Measurements from ENCODE around the gene NFATC2.

NFATC2 gene

DNA sequence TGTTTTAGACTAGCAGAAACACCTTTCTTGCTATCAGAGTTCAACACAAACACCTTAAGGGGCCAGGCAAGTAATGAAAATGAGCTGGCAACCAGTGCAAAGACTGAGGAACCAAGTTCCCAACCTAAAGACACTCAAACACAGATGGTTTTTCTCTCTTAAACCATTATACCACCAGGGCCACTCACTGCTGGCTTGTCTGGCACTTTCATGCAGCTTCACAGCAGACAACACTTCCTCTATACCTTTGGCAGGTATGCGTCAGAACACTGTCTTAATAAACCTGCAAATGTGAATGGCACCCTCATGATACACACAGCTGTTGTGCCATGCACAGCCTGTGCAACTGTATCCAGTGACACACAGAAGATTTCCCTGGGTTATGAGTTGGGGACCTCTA lies 41.6 kb downstream of the NFATC2 start:
- in situ Hi-C loops (cut with MboI; ENCODE audit: low sequenced_read_pairs, unreplicated experiment): no loop called here
- TF ChIP-seq, protein P1, sequence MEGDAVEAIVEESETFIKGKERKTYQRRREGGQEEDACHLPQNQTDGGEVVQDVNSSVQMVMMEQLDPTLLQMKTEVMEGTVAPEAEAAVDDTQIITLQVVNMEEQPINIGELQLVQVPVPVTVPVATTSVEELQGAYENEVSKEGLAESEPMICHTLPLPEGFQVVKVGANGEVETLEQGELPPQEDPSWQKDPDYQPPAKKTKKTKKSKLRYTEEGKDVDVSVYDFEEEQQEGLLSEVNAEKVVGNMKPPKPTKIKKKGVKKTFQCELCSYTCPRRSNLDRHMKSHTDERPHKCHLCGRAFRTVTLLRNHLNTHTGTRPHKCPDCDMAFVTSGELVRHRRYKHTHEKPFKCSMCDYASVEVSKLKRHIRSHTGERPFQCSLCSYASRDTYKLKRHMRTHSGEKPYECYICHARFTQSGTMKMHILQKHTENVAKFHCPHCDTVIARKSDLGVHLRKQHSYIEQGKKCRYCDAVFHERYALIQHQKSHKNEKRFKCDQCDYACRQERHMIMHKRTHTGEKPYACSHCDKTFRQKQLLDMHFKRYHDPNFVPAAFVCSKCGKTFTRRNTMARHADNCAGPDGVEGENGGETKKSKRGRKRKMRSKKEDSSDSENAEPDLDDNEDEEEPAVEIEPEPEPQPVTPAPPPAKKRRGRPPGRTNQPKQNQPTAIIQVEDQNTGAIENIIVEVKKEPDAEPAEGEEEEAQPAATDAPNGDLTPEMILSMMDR (IDR thresholded peaks at IDR 0.05; ENCODE audit: borderline replicate concordance, control extremely low read depth, extremely low read depth, insufficient read depth, missing control alignments): no peak

DNA sequence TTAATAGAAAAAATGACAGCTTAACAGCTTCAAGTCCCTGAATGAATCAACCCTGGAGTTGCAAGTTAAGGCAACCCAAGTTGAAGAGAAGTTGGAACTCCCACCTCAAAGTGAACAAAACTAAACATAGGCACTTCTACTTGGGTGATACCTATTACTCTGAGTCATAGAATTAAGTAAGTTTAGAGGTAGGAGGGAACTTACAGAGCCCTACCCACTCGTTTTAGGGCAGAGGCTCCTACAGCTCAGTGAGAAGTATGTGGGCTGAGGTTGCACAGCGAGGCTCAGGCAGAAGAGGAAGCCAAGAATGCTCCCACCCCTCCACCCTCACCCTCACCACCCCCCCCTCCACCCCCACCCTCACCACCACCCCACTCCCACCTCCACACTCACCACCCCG lies 42.2 kb downstream of the NFATC2 start:
- TF ChIP-seq, protein P1 (IDR thresholded peaks at IDR 0.05; ENCODE audit: borderline replicate concordance, control extremely low read depth, extremely low read depth, insufficient read depth, missing control alignments): no peak
- DNase-seq (ENCODE audit: low spot score): peak; percentile 87
- in situ Hi-C loops (cut with MboI; ENCODE audit: low sequenced_read_pairs, unreplicated experiment): no loop called here

More for the DNA sequence above, 41.6 kb downstream of the NFATC2 start:
- DNase-seq (ENCODE audit: low spot score): peak; percentile 41

DNA sequence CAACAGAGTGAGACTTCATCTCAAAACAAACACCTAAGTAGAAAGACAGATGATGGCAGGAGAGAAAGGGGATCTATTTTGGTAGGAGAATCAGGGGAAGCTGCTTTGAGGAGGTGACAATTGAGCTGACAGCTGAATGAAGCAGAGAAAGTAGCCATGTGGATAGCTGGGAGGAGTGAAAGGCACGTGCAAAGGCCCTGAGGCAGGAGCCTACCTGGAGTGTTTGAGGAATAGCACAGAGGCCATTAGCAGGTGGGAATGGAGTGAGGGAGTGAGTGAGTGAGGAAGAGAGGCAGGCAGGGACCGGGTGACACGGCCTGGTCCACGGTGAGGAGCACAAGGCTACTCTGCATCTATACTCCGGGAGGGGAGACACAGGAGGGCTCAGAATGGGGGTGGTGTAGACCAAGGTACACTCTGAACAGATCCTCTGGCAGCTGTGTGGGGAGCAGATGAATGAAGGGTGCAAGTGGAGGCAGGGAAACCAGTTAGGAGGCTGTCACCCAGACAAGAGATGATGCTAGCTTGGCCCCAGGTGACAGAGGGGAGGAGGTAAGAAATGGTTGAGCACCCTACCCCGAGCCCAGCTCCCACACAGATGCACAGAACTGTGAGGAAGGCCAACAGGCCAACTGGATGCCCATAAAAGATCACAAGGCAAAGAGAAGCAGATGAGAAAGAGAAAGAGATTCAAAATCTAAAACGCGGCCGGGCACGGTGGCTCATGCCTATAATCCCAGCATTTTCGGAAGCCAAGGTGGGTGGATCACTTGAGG lies 43.6 kb downstream of the NFATC2 start:
- DNase-seq (ENCODE audit: low spot score): no peak
- TF ChIP-seq, protein P1 (IDR thresholded peaks at IDR 0.05; ENCODE audit: borderline replicate concordance, control extremely low read depth, extremely low read depth, insufficient read depth, missing control alignments): no peak
- in situ Hi-C loops (cut with MboI; ENCODE audit: low sequenced_read_pairs, unreplicated experiment): no loop called here

DNA sequence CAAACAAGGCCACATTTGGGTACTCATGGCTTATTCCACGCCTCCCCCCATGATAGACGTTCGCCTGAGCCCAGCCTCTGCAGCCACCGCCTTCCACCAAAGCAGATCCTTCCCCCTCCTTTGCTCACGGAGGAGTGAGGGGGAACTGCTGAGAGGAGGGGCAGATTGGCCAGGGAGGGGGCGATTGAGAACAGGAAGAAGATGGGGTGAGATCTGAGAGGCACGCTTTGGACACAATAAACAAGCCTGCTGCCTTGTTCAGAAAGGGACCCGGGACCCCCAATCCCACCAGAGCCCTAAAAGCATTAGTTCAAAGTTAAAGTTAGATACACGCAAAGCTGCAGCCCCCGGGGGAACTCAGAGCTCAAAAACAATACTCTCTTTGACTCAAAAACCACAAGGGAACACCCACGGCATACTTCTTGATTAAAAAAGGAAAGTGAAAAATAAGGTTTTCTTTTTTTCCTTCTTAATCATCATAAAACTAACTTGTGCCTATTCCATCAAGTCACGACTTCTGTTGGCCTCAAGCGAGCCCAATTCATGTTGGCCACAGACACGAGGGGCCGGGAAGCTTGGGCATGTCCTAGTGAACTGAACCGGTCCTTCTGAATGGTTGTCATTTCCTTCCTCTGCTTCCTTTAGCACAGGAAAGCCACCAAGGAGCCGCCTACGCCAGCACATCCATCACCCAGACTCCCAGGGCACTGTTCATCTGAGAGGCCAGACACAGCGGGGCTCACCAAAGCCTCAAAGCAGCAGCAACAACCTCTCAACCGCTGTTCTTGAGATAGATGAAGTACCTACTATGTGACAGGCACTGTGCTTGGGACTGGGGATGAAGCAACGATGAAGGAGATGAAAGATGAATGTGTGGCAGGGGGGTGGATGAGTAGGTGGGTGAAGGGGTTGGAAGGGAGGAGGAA lies 44.7 kb downstream of the NFATC2 start:
- TF ChIP-seq, protein P1 (IDR thresholded peaks at IDR 0.05; ENCODE audit: borderline replicate concordance, control extremely low read depth, extremely low read depth, insufficient read depth, missing control alignments): no peak
- in situ Hi-C loops (cut with MboI; ENCODE audit: low sequenced_read_pairs, unreplicated experiment): no loop called here
- peak; percentile 71 for DNase-seq (ENCODE audit: low spot score)

DNA sequence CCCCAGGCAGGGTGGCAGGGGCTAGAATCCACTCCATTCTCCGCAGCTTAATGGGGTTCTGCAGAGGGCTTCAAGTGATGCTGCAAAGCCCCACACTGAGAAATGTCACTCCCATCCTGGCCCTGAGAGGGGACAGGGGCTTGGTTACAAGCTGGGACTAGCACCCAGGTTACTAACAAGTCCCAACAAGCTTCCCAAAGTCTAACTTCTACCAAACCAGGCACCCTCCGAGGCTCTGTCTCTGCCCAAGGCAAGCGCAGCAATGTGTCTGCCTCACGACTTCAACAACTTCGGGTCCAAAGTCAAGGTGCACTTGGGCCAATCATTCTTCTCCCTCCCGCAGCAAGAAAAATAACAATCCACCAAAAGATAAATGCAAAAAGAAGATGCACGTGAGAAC lies 45.6 kb downstream of the NFATC2 start:
- in situ Hi-C loops (cut with MboI; ENCODE audit: low sequenced_read_pairs, unreplicated experiment): no loop called here
- TF ChIP-seq, protein P1 (IDR thresholded peaks at IDR 0.05; ENCODE audit: borderline replicate concordance, control extremely low read depth, extremely low read depth, insufficient read depth, missing control alignments): no peak
- DNase-seq (ENCODE audit: low spot score): no peak

DNA sequence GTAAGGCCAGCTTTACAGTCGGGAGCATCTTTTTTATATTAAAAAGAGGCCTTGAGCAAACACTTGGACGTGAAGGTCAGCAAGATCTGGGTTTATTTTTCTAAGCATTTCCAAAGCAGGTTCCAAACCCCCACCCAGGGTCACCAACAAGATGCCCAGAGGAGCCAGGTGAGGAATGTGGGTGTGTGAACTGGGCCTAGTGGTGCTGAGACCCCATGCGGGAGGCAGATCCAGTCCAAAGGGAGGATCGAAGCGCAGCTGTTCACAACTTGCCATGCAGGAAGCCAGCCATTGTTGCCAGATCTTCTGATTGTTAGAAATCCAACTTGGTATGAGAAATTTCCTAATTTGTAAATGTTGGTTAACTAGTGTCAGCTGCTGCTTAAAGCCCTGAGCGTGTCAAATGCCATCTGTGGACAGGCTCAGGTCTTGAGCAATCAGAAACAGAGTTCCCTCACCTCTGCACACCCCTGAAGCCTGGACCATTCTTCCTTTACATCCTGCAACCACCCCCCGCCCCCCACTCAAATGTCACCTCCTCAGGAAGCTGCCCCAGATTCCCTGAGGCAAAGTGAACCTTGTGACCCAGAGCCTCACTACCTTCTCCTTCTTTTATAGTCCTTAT lies 46.5 kb downstream of the NFATC2 start:
- in situ Hi-C loops (cut with MboI; ENCODE audit: low sequenced_read_pairs, unreplicated experiment): no loop called here
- TF ChIP-seq, protein P1 (IDR thresholded peaks at IDR 0.05; ENCODE audit: borderline replicate concordance, control extremely low read depth, extremely low read depth, insufficient read depth, missing control alignments): no peak
- no peak for DNase-seq (ENCODE audit: low spot score)
